ENCODE measurements around the gene NPBWR2. TPM values are rescaled to one million over a fixed set of nuclear protein-coding genes. Genes with fewer than 3 reads are reported as not detected.
"Not testable (repeated sequence)": the region's sequence is repeated elsewhere in the genome, so short reads cannot be mapped to it uniquely, and the experiment has no call there.

The NPBWR2 gene
- total and polyA plus RNA-seq, 3 donors from 2014 or later: 0.19 TPM; not detected in 2

DNA sequence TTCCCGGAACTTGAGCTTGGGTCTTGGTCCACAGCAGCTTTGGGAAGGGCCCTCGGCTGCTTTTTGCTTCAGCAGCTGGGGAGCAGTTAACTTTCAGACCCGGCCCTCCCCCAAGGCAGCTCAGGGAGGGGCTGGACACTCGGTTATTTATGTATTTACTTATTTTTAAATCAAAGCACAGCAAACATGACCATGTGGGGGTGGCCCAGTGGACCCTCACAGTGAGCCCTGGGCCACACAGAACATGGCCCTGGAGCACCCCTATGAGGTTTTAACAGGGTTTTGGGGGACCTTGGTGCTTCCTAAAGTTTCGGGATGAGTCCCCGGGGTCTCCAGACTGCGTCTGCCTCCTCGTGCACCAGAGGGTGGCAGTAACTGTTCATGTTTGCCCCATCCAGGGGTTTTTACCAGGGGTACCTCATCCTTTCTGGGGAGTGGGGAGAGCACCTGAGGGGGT, 26.6 kb upstream of the NPBWR2 start:
- Histone ChIP-seq H3K9me3 (no peaks in the 10 kb centered on the region), H3K27ac (no peak overlapping the region), H3K27me3 (no peaks in the 10 kb centered on the region), H3K36me3 (ENCODE audit: low read depth, missing control alignments) (no peaks in the 10 kb centered on the region), H3K4me3 (no peak overlapping the region), H3K4me1 (no peaks in the 10 kb centered on the region)
- intact Hi-C loops (cut with DNase I; ENCODE audit: low total_unique reads): no loop called here
- DNase-seq: no peak
- WGBS, 2 donors: 27 to 66% methylated on average over 8 of the region's 8 CpGs
- no peak for TF ChIP-seq POLR2A (IDR thresholded peaks at IDR 0.05)
- TF ChIP-seq, protein P1, sequence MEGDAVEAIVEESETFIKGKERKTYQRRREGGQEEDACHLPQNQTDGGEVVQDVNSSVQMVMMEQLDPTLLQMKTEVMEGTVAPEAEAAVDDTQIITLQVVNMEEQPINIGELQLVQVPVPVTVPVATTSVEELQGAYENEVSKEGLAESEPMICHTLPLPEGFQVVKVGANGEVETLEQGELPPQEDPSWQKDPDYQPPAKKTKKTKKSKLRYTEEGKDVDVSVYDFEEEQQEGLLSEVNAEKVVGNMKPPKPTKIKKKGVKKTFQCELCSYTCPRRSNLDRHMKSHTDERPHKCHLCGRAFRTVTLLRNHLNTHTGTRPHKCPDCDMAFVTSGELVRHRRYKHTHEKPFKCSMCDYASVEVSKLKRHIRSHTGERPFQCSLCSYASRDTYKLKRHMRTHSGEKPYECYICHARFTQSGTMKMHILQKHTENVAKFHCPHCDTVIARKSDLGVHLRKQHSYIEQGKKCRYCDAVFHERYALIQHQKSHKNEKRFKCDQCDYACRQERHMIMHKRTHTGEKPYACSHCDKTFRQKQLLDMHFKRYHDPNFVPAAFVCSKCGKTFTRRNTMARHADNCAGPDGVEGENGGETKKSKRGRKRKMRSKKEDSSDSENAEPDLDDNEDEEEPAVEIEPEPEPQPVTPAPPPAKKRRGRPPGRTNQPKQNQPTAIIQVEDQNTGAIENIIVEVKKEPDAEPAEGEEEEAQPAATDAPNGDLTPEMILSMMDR (IDR thresholded peaks at IDR 0.05): no peak

DNA sequence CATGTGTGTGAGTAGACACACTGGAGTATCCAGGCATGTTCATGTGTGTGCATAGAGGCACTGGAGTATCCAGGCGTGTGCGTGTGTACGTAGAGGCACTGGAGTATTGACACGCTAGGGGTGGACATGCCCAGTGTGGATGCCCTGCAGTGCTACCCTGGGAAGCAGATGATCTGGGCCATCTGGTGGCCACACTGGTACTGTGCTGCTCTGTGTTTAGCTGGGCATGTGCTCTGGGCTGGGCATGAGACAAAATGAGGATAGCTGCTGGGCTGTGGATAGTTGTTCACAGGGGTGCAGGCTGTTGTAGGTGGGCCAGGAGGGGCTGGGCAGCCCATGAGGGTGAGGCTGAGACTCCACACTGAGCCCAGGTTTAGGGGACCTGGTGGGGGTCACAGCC, 24.0 kb upstream of the NPBWR2 start:
- 83 to 96% methylated on average over 4 of the region's 4 CpGs for WGBS, 2 donors
- H3K36me3 ChIP-seq (ENCODE audit: low read depth, missing control alignments): no peaks in the 10 kb centered on the region
- no peaks in the 10 kb centered on the region for H3K27me3 ChIP-seq
- no peaks in the 10 kb centered on the region for H3K4me1 ChIP-seq
- DNase-seq: peak; percentile 54
- H3K4me3 ChIP-seq: no peak overlapping the region
- H3K9me3 ChIP-seq: no peaks in the 10 kb centered on the region
- intact Hi-C loops (cut with DNase I; ENCODE audit: low total_unique reads): no loop called here
- TF ChIP-seq POLR2A (IDR thresholded peaks at IDR 0.05): no peak
- TF ChIP-seq, protein P1 (IDR thresholded peaks at IDR 0.05): peak in 1 of 3 experiments; percentile 13
- H3K27ac ChIP-seq: no peak overlapping the region

DNA sequence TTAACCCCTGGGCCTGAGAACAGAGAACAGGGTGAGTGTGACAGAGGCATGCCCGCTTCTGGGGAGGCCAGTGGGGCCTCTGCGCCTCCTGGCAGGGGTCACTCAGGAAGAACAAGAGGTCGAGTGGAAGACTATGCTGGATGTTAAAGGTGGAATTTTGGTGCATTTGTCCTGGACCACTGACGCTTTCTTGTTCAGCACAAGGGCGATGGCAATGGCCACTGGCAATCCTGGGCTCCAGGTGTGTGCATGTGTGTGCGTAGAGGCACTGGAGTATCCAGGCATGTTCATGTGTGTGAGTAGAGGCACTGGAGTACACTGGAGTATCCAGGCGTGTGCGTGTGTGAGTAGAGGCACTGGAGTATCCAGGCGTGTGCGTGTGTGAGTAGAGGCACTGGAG, 23.5 kb upstream of the NPBWR2 start:
- no peak for DNase-seq
- 84 to 86% methylated on average over 10 of the region's 10 CpGs for WGBS, 2 donors

DNA sequence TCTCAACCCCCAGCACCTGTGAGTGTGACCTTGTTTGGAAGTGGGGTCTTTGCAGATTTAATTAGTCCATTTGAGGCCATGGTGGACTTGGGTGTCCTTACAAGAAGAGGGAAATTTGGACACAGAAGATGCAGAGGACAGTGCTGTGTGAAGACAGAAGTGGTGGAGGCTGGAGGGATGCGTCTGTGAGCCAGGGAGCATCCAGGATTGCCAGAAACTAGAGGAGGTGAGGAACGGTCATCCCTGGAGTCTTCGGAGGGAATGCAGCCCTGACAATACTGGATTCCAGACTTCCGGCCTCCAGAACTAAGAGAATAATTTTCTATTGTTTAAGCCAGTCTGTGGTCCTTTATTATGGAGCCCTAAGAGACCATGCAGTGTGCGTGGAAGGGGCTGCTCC, 22.9 kb upstream of the NPBWR2 start:
- H3K36me3 ChIP-seq (ENCODE audit: low read depth, missing control alignments): no peaks in the 10 kb centered on the region
- H3K4me1 ChIP-seq: no peaks in the 10 kb centered on the region
- no peaks in the 10 kb centered on the region for H3K9me3 ChIP-seq
- no peak for DNase-seq
- no peak overlapping the region for H3K27ac ChIP-seq
- intact Hi-C loops (cut with DNase I; ENCODE audit: low total_unique reads): no loop called here
- WGBS, 2 donors: 52 to 74% methylated on average over 5 of the region's 5 CpGs
- TF ChIP-seq, protein P1 (IDR thresholded peaks at IDR 0.05): no peak
- no peak for TF ChIP-seq POLR2A (IDR thresholded peaks at IDR 0.05)
- H3K27me3 ChIP-seq: no peaks in the 10 kb centered on the region
- H3K4me3 ChIP-seq: no peak overlapping the region

More for the DNA sequence above, 23.5 kb upstream of the NPBWR2 start:
- TF ChIP-seq POLR2A (IDR thresholded peaks at IDR 0.05): no peak
- TF ChIP-seq, protein P1 (IDR thresholded peaks at IDR 0.05): no peak
- intact Hi-C loops (cut with DNase I; ENCODE audit: low total_unique reads): no loop called here
- Histone ChIP-seq H3K4me3 (no peak overlapping the region), H3K27ac (no peak overlapping the region), H3K36me3 (ENCODE audit: low read depth, missing control alignments) (no peaks in the 10 kb centered on the region), H3K9me3 (no peaks in the 10 kb centered on the region), H3K4me1 (no peaks in the 10 kb centered on the region), H3K27me3 (no peaks in the 10 kb centered on the region)

DNA sequence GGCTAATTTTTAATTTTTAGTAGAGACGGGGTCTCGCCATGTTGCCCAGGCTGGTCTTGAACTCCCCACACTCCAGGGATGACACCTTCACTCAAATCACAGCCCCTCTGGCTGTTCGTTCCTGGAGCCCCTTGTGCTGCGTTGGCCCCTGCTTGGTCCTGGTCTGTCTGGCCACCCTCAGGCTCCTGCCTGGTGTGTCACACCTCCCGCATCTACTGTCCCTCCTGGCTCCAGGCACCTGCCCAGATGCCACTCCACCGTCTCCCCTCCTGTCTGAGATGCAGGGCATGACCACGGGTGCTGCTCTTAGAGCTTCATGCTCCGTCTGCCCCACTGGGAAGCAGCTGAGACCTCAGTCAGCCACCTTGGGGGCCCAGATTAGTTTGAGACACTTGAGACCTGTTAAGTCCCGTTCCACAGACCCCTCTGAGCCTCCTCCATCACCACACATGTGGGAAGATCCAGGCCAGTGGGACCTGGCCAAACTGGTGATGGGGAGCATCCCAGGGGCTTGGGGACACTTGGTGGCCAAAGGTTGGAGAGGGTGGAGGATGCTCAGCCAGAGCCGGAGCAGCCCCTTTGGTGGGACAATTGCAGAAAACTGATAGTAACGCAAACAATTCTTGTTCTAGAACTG, 21.9 kb upstream of the NPBWR2 start:
- Histone ChIP-seq H3K27ac (no peak overlapping the region), H3K9me3 (no peaks in the 10 kb centered on the region), H3K4me3 (no peak overlapping the region), H3K4me1 (no peaks in the 10 kb centered on the region), H3K27me3 (no peaks in the 10 kb centered on the region), H3K36me3 (ENCODE audit: low read depth, missing control alignments) (no peaks in the 10 kb centered on the region)
- no peak for DNase-seq
- no peak for TF ChIP-seq POLR2A (IDR thresholded peaks at IDR 0.05)
- TF ChIP-seq, protein P1 (IDR thresholded peaks at IDR 0.05): no peak
- intact Hi-C loops (cut with DNase I; ENCODE audit: low total_unique reads): no loop called here
- WGBS, 2 donors: 85 to 86% methylated on average over 9 to 11 of the region's 11 CpGs

DNA sequence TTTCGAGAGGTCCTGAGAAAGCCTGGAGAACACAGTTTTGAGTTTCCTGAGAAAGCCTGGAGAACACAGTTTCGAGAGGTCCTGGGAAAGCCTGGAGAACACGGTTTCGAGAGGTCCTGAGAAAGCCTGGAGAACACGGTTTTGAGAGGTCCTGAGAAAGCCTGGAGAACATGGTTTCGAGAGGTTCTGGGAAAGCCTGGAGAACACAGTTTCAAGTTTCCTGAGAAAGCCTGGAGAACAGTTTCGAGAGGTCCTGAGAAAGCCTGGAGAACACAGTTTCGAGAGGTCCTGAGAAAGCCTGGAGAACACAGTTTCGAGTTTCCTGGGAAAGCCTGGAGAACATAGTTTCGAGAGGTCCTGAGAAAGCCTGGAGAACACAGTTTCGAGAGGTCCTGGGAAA, 16.2 kb upstream of the NPBWR2 start:
- H3K9me3 ChIP-seq; intact Hi-C loops (cut with DNase I; ENCODE audit: low total_unique reads); DNase-seq; H3K4me1 ChIP-seq; H3K27me3 ChIP-seq; H3K27ac ChIP-seq; H3K36me3 ChIP-seq (ENCODE audit: low read depth, missing control alignments); H3K4me3 ChIP-seq: not testable (repeated sequence)
- WGBS, 2 donors: 89 to 91% methylated on average over 11 of the region's 11 CpGs

DNA sequence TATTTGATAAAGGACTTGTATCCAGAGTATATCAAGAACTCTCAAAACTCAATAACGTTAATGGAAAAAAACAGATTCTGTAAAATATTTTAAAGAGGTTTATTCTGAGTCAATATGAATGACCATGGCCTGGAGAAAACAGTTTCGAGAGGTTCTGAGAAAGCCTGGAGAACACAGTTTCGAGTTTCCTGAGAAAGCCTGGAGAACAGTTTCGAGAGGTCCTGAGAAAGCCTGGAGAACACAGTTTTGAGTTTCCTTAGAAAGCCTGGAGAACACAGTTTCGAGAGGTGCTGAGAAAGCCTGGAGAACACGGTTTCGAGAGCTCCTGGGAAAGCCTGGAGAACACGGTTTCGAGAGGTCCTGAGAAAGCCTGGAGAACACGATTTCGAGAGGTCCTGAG, 15.6 kb upstream of the NPBWR2 start:
- H3K36me3 ChIP-seq (ENCODE audit: low read depth, missing control alignments); H3K27me3 ChIP-seq; H3K4me3 ChIP-seq; H3K9me3 ChIP-seq; H3K27ac ChIP-seq; intact Hi-C loops (cut with DNase I; ENCODE audit: low total_unique reads); H3K4me1 ChIP-seq; DNase-seq: not testable (repeated sequence)
- 86 to 90% methylated on average over 11 of the region's 11 CpGs for WGBS, 2 donors
